Measurements from ENCODE around the gene TRIM72.

TRIM72 gene

GRCh38 chr16:31204871-31205666, 8.8 kb upstream of the TRIM72 start:
- no peaks in the 10 kb centered on the region for H3K4me1 ChIP-seq (ENCODE audit: insufficient read depth, low read length, poor library complexity, severe bottlenecking)
- no peaks in the 10 kb centered on the region for H3K79me2 ChIP-seq (ENCODE audit: insufficient read depth, low read length)
- H3K4me2 ChIP-seq (ENCODE audit: low read depth, low read length, poor library complexity, severe bottlenecking) = no peak overlapping the region
- TF ChIP-seq EZH2phosphoT487 (IDR thresholded peaks at IDR 0.05; ENCODE audit: borderline replicate concordance) (no peak), CTCF (conservative IDR thresholded peaks at IDR 0.05; ENCODE audit: low read length) (no peak)
- no peaks in the 10 kb centered on the region for H3K36me3 ChIP-seq (ENCODE audit: insufficient read depth, low read length)
- H4K20me1 ChIP-seq (ENCODE audit: insufficient read depth, low read length, poor library complexity, severe bottlenecking) = no peaks in the 10 kb centered on the region
- H3K9me2 ChIP-seq (replicated peaks; ENCODE audit: low read depth, low read length) = no peaks in the 10 kb centered on the region
- no peaks in the 10 kb centered on the region for H3F3A ChIP-seq (ENCODE audit: low read depth)
- no peak overlapping the region for H2AFZ ChIP-seq (ENCODE audit: low read length)
- H3K9me3 ChIP-seq (ENCODE audit: insufficient read depth, low read depth, low read length) = no peaks in the 10 kb centered on the region
- no peaks in the 10 kb centered on the region for H3K27me3 ChIP-seq (ENCODE audit: insufficient read depth, low read length, poor library complexity, severe bottlenecking)
- H3K9ac ChIP-seq (ENCODE audit: low read depth, low read length, poor library complexity, severe bottlenecking) = no peak overlapping the region
- no peak overlapping the region for H3K4me3 ChIP-seq (ENCODE audit: low read length, poor library complexity, severe bottlenecking)

GRCh38 chr16:31206776-31207175, 7.1 kb upstream of the TRIM72 start:
- TF ChIP-seq CTCF (conservative IDR thresholded peaks at IDR 0.05; ENCODE audit: low read length) = no peak
- Histone ChIP-seq H3K9ac (ENCODE audit: low read depth, low read length, poor library complexity, severe bottlenecking) (no peak overlapping the region), H3K4me1 (ENCODE audit: insufficient read depth, low read length, poor library complexity, severe bottlenecking) (no peaks in the 10 kb centered on the region), H4K20me1 (ENCODE audit: insufficient read depth, low read length, poor library complexity, severe bottlenecking) (no peaks in the 10 kb centered on the region), H3K79me2 (ENCODE audit: insufficient read depth, low read length) (no peaks in the 10 kb centered on the region), H3K4me2 (ENCODE audit: low read depth, low read length, poor library complexity, severe bottlenecking) (no peak overlapping the region), H3K36me3 (ENCODE audit: insufficient read depth, low read length) (no peaks in the 10 kb centered on the region), H3K9me3 (ENCODE audit: insufficient read depth, low read depth, low read length) (no peaks in the 10 kb centered on the region), H3K27me3 (ENCODE audit: insufficient read depth, low read length, poor library complexity, severe bottlenecking) (no peaks in the 10 kb centered on the region), H3F3A (ENCODE audit: low read depth) (no peaks in the 10 kb centered on the region), H3K9me2 (replicated peaks; ENCODE audit: low read depth, low read length) (no peaks in the 10 kb centered on the region), H3K4me3 (ENCODE audit: low read length, poor library complexity, severe bottlenecking) (no peak overlapping the region), H2AFZ (ENCODE audit: low read length) (no peak overlapping the region)

GRCh38 chr16:31213342-31213741, 577 bp upstream of the TRIM72 start:
- Histone ChIP-seq H3K9me3 (ENCODE audit: insufficient read depth, low read depth, low read length) (no peaks in the 10 kb centered on the region), H3K27me3 (ENCODE audit: insufficient read depth, low read length, poor library complexity, severe bottlenecking) (no peaks in the 10 kb centered on the region), H3K36me3 (ENCODE audit: insufficient read depth, low read length) (no peaks in the 10 kb centered on the region), H3F3A (ENCODE audit: low read depth) (no peaks in the 10 kb centered on the region), H3K4me3 (ENCODE audit: low read length, poor library complexity, severe bottlenecking) (no peak overlapping the region), H3K9ac (ENCODE audit: low read depth, low read length, poor library complexity, severe bottlenecking) (no peak overlapping the region), H4K20me1 (ENCODE audit: insufficient read depth, low read length, poor library complexity, severe bottlenecking) (no peaks in the 10 kb centered on the region), H3K79me2 (ENCODE audit: insufficient read depth, low read length) (no peaks in the 10 kb centered on the region), H3K4me1 (ENCODE audit: insufficient read depth, low read length, poor library complexity, severe bottlenecking) (no peaks in the 10 kb centered on the region), H3K4me2 (ENCODE audit: low read depth, low read length, poor library complexity, severe bottlenecking) (no peak overlapping the region), H3K9me2 (replicated peaks; ENCODE audit: low read depth, low read length) (no peaks in the 10 kb centered on the region), H2AFZ (ENCODE audit: low read length) (0 out of 2 replicates have a peak overlapping the region, but pooled peaks have one; percentile 41)
- TF ChIP-seq EZH2phosphoT487 (IDR thresholded peaks at IDR 0.05; ENCODE audit: borderline replicate concordance) = no peak
- TF ChIP-seq CTCF (conservative IDR thresholded peaks at IDR 0.05; ENCODE audit: low read length) = no peak
